Subcutaneous adipose tissue (tissue), 4 donors: Measurements from ENCODE around the gene CTNS. TPM values are rescaled to one million over a fixed set of nuclear protein-coding genes. Genes with fewer than 3 reads are reported as not detected.

Experiments used
- total RNA-seq, 4 donors: library from RNA; depleted of rRNA; stranded (reverse); fragments of >200 nt; gene quantifications; one replicate each; pipeline ENCODE4 v1.1.0, GENCODE V29; 2016
- TF ChIP-seq, protein P1 (sequence below): fragments of 450-650 bp; IDR thresholded peaks from one replicate; pipeline ENCODE4 v1.5.1; 2016; ENCODE audit warnings: low read depth, mild to moderate bottlenecking, control low read depth, antibody characterized with exemption, moderate library complexity

CTNS gene
- 10 to 100 TPM; 16.8 to 28.2 (median 23.6) TPM for total RNA-seq

DNA sequence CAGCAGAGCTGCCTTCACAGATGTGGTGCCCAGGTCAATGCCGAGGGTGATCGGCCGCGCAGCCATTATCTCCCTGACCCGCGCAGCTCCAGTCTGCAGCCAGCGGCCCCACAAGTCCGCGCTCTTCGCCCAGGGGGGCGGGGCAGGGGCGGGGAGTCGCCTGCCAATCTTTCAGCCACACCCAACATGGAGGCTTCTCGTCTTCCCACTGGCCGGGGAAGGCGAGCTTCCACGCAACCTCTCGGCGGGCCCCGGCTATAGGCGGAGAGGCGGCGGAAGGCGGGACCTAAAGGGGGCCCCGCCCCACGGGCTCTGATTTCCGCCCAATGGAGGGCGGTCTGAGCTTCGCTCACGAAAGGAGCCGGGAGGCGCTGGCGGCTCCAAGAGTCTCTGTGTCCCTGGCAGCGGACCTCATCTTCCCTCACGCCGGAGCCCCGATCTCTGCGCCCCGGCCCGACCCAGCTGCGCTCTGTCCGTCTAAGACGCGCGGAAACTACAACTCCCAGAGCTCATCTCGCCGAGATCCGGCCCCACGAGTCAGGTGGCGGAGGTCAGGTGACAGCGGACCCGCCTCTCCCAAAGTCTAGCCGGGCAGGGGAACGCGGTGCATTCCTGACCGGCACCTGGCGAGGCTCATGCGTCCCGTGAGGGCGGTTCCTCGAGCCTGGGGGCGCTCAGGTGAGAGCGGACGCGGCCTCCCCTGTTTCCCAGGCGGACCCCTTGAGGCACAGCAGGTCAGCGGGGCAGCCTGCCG is at the start of gene CTNS, which contains the start of gene SHPK:
CTNS (plus strand) TSS at position 607 of the 754 bp plus-strand sequence. CDS start 3,447 bp downstream, outside the sequence.
SHPK (minus strand) TSS at position 97 of the 754 bp plus-strand sequence; CDS start at position 66, 31 bp downstream.
- TF ChIP-seq, protein P1, sequence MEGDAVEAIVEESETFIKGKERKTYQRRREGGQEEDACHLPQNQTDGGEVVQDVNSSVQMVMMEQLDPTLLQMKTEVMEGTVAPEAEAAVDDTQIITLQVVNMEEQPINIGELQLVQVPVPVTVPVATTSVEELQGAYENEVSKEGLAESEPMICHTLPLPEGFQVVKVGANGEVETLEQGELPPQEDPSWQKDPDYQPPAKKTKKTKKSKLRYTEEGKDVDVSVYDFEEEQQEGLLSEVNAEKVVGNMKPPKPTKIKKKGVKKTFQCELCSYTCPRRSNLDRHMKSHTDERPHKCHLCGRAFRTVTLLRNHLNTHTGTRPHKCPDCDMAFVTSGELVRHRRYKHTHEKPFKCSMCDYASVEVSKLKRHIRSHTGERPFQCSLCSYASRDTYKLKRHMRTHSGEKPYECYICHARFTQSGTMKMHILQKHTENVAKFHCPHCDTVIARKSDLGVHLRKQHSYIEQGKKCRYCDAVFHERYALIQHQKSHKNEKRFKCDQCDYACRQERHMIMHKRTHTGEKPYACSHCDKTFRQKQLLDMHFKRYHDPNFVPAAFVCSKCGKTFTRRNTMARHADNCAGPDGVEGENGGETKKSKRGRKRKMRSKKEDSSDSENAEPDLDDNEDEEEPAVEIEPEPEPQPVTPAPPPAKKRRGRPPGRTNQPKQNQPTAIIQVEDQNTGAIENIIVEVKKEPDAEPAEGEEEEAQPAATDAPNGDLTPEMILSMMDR = no peak

DNA sequence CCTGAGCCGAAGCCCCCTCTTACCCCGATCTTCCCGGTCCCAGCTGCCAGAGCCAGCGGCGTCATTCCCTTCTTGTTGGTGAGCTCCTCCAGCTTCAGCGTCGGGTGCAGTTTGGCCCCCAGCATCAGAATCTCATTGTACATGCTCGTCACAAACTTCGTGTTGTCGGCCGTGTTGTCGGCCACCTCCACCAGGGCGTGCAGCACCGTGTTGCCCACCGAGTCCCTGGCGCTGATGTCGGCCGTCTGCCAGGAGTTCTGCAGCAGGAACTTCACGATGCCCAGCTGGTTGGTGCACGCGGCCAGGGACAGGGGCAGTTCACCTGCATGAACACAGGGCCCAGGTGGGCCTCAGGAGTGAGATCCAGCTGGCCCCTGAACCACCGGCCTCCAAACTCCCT is 46.8 kb upstream of the CTNS start:
- TF ChIP-seq, protein P1 = no peak

DNA sequence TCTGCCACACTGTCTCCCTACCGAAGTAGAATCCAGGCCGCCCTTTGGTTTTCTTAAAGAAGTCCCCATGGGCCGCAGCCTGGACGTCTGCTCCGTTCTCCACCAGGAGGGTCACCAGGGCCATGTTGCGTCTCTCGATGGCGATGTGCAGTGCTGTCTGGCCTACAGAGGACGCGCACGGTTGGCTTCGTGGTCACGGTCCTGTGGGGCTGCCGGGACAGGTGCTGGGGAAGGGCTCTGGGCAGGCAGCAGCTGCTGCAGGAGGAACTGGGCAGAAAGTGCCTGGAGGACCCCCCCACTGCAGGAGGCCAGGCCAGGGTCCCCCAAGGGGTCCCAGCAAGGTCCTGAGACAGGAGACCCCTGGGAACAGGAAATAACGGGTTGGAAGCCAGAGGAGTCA is 46.3 kb upstream of the CTNS start:
- TF ChIP-seq, protein P1 = no peak

DNA sequence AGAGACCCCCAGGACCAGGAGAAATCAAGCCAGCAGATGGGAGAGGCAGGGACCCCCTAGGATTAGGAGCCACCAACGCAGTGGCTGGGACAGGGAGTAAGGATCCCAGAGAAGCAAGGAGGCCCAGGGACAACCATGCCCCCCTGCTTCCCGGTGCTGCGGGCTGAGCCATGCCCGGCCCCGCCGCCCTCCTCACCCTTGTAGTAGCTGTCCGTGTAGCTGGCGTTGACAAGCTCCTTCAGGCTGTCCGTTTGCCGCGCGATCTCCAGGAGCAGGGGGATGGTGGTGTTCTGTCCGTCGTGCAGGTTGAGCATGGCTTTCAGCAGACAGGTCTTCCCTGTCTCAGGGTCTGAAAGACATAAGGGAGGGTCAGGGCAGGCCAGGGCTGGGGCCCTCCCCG is 45.8 kb upstream of the CTNS start:
- TF ChIP-seq, protein P1 = no peak

DNA sequence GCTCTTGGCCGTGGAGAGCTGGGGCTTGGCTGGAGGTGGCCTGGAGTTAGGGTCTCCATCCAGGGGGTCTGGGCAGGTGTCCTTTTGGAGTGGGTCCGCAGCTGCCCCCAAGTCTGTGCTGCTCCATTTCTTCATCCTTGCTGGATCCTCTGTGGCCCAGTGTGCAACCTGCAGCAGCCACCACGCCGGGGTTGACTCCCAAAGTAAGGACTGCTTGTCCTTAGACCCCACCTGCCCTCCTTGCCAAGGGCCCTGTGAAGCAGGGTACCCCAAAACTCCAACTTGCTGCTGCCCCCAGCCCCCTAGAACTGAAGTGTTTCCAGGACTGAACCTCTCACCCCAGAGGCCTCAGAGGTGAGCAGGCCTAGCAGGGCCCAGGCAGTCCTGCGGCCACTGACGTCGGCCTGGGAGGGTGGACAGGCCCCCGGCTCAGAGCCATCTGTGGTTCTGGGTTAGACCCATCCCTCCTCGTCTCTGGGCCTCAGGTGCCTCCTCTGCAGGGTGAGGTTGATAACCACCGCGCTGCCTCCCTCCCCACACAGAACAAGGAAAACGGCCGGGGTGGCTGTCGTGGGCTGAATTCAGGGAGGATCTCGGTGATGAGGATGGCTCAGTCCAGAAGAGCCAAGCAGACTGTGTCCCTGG is 44.2 kb upstream of the CTNS start:
- TF ChIP-seq, protein P1 = no peak

DNA sequence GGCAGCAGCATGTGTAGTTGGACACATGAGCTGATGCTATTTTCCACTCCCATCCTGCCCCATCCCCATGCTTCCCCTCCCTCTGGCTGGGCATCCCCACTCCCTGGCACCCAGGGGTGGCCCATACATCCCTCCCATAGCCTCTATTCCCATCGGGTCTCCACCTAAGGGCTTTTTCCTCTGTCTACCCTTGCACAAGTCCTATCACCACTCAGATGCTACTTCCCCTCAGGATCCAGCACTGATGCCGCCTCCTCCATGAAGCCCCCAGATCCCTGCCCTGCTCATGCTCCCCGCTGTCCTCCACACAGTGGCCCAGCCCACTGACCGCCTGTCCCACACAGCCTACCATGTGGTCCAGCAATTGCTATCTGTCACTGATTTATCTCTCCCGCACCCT is 43.2 kb upstream of the CTNS start:
- TF ChIP-seq, protein P1 = no peak

DNA sequence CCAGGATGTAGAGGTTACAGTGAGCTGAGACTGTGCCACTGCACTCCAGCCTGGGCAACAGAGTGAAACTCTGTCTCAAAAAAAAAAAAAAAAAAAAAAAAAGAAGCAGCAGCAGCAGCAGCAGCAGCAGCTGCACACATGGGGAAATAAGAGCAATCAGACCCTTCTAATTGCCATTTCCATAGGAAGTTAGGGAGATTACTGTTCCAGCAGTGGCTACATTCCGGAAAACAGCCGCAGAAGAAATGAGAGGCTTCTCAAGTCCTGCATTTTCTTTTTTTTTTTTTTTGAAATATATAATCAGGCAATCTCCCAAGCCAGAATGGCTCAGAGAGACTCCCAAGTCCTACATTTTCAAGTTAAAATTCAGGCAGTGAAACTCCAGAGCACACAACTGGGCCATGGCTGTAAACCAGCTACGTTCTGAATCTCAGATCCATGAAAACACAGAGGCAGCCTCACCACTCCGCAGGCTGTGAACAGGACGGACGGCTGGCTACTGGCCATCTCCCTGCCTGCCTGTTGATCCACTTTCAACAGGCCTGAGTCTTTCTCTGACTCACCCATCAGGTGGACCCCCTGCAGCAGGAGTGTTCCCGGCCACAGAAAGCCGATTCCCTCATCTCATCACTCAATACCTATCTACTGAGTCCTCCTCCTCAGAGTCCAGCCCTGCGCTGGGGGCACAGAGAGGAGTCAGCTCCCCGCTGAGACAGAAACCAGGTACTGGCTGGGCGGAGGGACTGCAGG is 42.3 kb upstream of the CTNS start:
- TF ChIP-seq, protein P1 = no peak
